ENCODE measurements around the gene CD300LG. TPM values are rescaled to one million over a fixed set of nuclear protein-coding genes. Genes with fewer than 3 reads are reported as not detected.
A peak's percentile ranks its signal among the peaks of the same experiment; 100 is the strongest.

Gene CD300LG
- total RNA-seq, 1 experiment from 2014 or later = not detected

DNA sequence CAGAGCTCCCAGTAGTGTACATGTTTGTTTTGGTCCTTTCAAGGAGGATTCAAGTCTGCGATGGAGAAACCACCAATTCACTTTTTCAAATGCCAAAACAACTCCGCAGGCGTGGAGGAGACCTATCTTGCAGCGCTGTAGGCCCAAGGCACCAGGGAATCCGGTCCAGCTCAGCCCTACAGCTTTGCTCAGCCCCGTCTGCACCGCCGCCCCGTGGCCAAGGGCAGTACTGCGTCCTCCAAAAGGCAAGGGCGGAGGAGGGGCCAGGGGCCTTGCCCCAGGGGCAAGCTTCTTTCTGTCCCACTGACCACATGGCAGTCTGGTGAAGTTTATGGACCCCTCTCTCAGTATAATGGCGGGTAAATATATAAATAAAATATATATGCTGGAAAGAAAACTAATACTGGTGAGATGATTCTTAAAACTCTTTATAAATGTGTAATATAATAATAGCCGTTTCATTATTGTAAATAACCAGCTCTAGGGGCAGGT is 709 bp upstream of the CD300LG start:
- Histone ChIP-seq H2AFZ (no peak overlapping the region), H3K4me2 (no peak overlapping the region), H4K20me1 (ENCODE audit: insufficient read depth) (no peaks in the 10 kb centered on the region), H3K9me3 (ENCODE audit: insufficient read depth, low read depth) (no peaks in the 10 kb centered on the region), H3K27ac (no peak overlapping the region), H3K36me3 (ENCODE audit: low read depth) (no peaks in the 10 kb centered on the region), H3F3A (ENCODE audit: insufficient read depth, low read depth) (peaks cover 19% of the 10 kb centered on the region), H3K79me2 (ENCODE audit: low read depth) (no peaks in the 10 kb centered on the region), H3K9me2 (ENCODE audit: insufficient read depth) (no peaks in the 10 kb centered on the region), H3K27me3 (ENCODE audit: insufficient read depth, low read depth) (peaks cover 3% of the 10 kb centered on the region; the same call in 1 of the 2 replicates), H3K4me3 (no peak overlapping the region), H3K4me1 (replicated peaks; ENCODE audit: insufficient read depth) (peaks cover 15% of the 10 kb centered on the region)
- TF ChIP-seq, protein P1, sequence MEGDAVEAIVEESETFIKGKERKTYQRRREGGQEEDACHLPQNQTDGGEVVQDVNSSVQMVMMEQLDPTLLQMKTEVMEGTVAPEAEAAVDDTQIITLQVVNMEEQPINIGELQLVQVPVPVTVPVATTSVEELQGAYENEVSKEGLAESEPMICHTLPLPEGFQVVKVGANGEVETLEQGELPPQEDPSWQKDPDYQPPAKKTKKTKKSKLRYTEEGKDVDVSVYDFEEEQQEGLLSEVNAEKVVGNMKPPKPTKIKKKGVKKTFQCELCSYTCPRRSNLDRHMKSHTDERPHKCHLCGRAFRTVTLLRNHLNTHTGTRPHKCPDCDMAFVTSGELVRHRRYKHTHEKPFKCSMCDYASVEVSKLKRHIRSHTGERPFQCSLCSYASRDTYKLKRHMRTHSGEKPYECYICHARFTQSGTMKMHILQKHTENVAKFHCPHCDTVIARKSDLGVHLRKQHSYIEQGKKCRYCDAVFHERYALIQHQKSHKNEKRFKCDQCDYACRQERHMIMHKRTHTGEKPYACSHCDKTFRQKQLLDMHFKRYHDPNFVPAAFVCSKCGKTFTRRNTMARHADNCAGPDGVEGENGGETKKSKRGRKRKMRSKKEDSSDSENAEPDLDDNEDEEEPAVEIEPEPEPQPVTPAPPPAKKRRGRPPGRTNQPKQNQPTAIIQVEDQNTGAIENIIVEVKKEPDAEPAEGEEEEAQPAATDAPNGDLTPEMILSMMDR (conservative IDR thresholded peaks at IDR 0.05) = peak; percentile 98
- TF ChIP-seq EZH2 (IDR thresholded peaks at IDR 0.05; ENCODE audit: low read depth) = no peak
- CTCF ChIA-PET = interaction anchor here (0.6 to 1.1 kb wide), 7 partner anchors 19 to 147 kb away, joined by 3 to 7 read pairs (median 4); no protein-coding TSS in a partner anchor
- intact Hi-C loops (cut with micrococcal nuclease; ENCODE audit: unreplicated experiment) = loop anchor here (2.0 to 5.0 kb wide), 2 partner anchors 67 to 154 kb away; partner anchors contain the start of gene DUSP3
- DNase-seq = peak in 1 of 2 experiments; percentile 83
- no TSS peak for BruUV-seq (replicated peaks)
- POLR2A ChIA-PET (ENCODE audit: unreplicated experiment) = interaction anchor here (0.6 kb wide), 2 partner anchors 79 to 486 kb away, joined by 3 to 4 read pairs; no protein-coding TSS in a partner anchor

DNA sequence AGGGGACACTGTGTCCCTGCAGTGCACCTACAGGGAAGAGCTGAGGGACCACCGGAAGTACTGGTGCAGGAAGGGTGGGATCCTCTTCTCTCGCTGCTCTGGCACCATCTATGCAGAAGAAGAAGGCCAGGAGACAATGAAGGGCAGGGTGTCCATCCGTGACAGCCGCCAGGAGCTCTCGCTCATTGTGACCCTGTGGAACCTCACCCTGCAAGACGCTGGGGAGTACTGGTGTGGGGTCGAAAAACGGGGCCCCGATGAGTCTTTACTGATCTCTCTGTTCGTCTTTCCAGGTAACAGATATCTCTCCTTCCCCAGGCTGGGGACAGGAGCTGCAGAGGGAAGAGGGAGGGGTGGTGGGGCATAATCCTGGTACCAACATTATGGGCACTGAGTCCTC is 1.6 kb downstream of the CD300LG start:
- intact Hi-C loops (cut with micrococcal nuclease; ENCODE audit: unreplicated experiment) = loop anchor here (5.0 kb wide), 1 partner anchor 156 kb away; no protein-coding TSS in a partner anchor
- BruUV-seq (replicated peaks) = no TSS peak
- H3K4me1 ChIP-seq (replicated peaks; ENCODE audit: insufficient read depth) = no peaks in the 10 kb centered on the region
- no peaks in the 10 kb centered on the region for H3K9me3 ChIP-seq (ENCODE audit: insufficient read depth, low read depth)
- H3K27me3 ChIP-seq (ENCODE audit: insufficient read depth, low read depth) = peaks cover 23% of the 10 kb centered on the region; the same call in 1 of the 2 replicates
- H4K20me1 ChIP-seq (ENCODE audit: insufficient read depth) = no peaks in the 10 kb centered on the region
- H3F3A ChIP-seq (ENCODE audit: insufficient read depth, low read depth) = peaks cover 5% of the 10 kb centered on the region; the same call in 1 of the 2 replicates
- H3K4me3 ChIP-seq = no peak overlapping the region
- no peaks in the 10 kb centered on the region for H3K9me2 ChIP-seq (ENCODE audit: insufficient read depth)
- no peak overlapping the region for H2AFZ ChIP-seq
- TF ChIP-seq, protein P1 (conservative IDR thresholded peaks at IDR 0.05) = no peak
- TF ChIP-seq EZH2 (IDR thresholded peaks at IDR 0.05; ENCODE audit: low read depth) = no peak
- no peak overlapping the region for H3K4me2 ChIP-seq
- POLR2A ChIA-PET (ENCODE audit: unreplicated experiment) = no interaction called here
- no peaks in the 10 kb centered on the region for H3K36me3 ChIP-seq (ENCODE audit: low read depth)
- H3K79me2 ChIP-seq (ENCODE audit: low read depth) = no peaks in the 10 kb centered on the region
- CTCF ChIA-PET = interaction anchor here (0.6 kb wide), 1 partner anchor 144 kb away, joined by 3 read pairs; no protein-coding TSS in a partner anchor
- DNase-seq = no peak
- H3K27ac ChIP-seq = no peak overlapping the region

DNA sequence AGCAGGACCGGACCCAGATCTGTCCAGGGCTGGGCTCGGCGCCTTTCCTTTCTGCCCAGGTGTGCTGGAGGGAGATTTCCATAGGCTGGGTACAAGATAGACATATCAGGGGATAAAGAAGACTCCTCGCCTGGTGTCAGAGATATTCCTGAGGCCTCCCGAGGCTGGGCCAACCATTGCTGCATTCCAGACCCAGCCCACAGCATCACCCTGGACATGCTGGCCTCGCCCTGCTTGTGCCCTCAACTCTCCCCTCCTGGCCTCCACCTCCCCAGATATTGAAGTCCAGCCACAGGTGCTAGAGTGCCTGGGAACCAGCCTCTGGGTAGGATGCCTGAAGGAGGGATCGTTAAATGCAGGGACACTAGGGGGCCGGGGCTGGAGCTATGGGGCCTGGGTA is 2.1 kb downstream of the CD300LG start:
- no peak overlapping the region for H3K4me3 ChIP-seq
- no peaks in the 10 kb centered on the region for H3K36me3 ChIP-seq (ENCODE audit: low read depth)
- CTCF ChIA-PET = no interaction called here
- DNase-seq = no peak
- BruUV-seq (replicated peaks) = no TSS peak
- H4K20me1 ChIP-seq (ENCODE audit: insufficient read depth) = no peaks in the 10 kb centered on the region
- H3K4me1 ChIP-seq (replicated peaks; ENCODE audit: insufficient read depth) = no peaks in the 10 kb centered on the region
- H3K79me2 ChIP-seq (ENCODE audit: low read depth) = no peaks in the 10 kb centered on the region
- no peaks in the 10 kb centered on the region for H3K9me2 ChIP-seq (ENCODE audit: insufficient read depth)
- POLR2A ChIA-PET (ENCODE audit: unreplicated experiment) = no interaction called here
- peaks cover 5% of the 10 kb centered on the region; the same call in 1 of the 2 replicates for H3F3A ChIP-seq (ENCODE audit: insufficient read depth, low read depth)
- no peaks in the 10 kb centered on the region for H3K9me3 ChIP-seq (ENCODE audit: insufficient read depth, low read depth)
- no peak overlapping the region for H3K4me2 ChIP-seq
- no peak for TF ChIP-seq EZH2 (IDR thresholded peaks at IDR 0.05; ENCODE audit: low read depth)
- TF ChIP-seq, protein P1 (conservative IDR thresholded peaks at IDR 0.05) = no peak
- no peak overlapping the region for H2AFZ ChIP-seq
- intact Hi-C loops (cut with micrococcal nuclease; ENCODE audit: unreplicated experiment) = loop anchor here (5.0 kb wide), 1 partner anchor 157 kb away; no protein-coding TSS in a partner anchor
- no peak overlapping the region for H3K27ac ChIP-seq
- peaks cover 23% of the 10 kb centered on the region; the same call in 1 of the 2 replicates for H3K27me3 ChIP-seq (ENCODE audit: insufficient read depth, low read depth)
